Measurements from ENCODE around the gene WWOX.

- no peak for TF ChIP-seq CTCF (conservative IDR thresholded peaks at IDR 0.05 in 1 of 2, IDR thresholded peaks at IDR 0.05 in 1 of 2; ENCODE audit: extremely low read depth in 1 of 2, insufficient read depth in 1 of 2, low read depth in 1 of 2, low read length in 2 of 2)
- TF ChIP-seq EZH2 (IDR thresholded peaks at IDR 0.05; ENCODE audit: borderline replicate concordance, low read length), result no peak
Measured at GRCh38 chr16:79162977-79163376, 1063.5 kb downstream of the WWOX start.

Measured in mammary epithelial cell (primary cell).